ENCODE measurements around the gene SLC25A22. TPM values are rescaled to one million over a fixed set of nuclear protein-coding genes. Genes with fewer than 3 reads are reported as not detected.

SLC25A22 gene
- polyA plus RNA-seq, 1 of the 3 experiments (the other 2 are of a cell fraction), result 50.9 TPM

DNA sequence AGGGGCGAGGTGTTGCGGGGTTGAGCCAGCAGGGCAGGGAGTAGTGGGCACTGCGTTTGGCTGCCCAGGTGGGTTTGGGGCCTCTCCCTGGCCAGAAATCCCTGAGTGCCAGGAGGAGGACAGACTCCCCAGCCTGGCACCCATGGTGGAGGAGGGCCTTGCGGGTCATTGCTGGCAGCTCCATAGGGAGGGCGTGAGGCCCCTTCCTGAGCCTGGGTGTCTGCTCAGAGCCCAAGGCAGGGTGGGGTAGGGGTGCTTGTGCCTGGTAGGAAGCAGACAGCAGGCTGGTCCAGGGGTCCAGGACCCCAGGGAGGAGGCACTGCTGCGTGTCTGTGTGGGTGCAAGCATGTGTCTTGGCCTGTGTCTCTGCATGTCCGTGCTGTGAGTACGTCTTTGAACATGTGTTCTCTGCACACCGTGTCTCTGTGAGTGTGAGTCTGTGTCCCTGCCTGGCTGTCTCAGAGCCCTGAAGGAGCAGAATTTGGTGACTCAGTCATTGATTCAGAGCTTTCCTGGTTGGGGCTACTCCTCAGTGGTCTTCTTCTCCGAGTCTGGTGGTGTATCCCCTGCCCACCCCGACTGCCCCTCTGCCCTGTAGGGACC is 48.5 kb upstream of the SLC25A22 start:
- Histone ChIP-seq H3K9ac (peak overlapping the region; percentile 97; the same call in 1 of the 2 replicates), H3K27me3 (ENCODE audit: insufficient read depth) (no peaks in the 10 kb centered on the region), H4K20me1 (ENCODE audit: insufficient read depth) (peaks cover 38% of the 10 kb centered on the region), H3K79me2 (ENCODE audit: insufficient read depth) (peaks cover 63% of the 10 kb centered on the region), H2AFZ (ENCODE audit: low read depth) (no peak overlapping the region), H3K36me3 (replicated peaks in 1 of 2; ENCODE audit: control insufficient read depth in 1 of 2, insufficient read depth in 2 of 2, low read length in 1 of 2) (peaks cover 0 to 4% of the 10 kb centered on the region in 2 experiments), H3K4me2 (peak overlapping the region; percentile 100), H3K4me1 (ENCODE audit: control insufficient read depth in 1 of 2, insufficient read depth in 2 of 2, low read depth in 1 of 2, low read length in 1 of 2) (peaks cover 32 to 44% of the 10 kb centered on the region in 2 experiments; a peak in 3 of 4 replicates), H3F3A (replicated peaks; ENCODE audit: insufficient read depth) (peaks cover 22% of the 10 kb centered on the region), H3K9me2 (no peaks in the 10 kb centered on the region), H3K27ac (ENCODE audit: low read depth in 2 of 2, low read length in 1 of 2) (peak overlapping the region in 1 of 2 experiments; percentile 91; a peak in 2 of 4 replicates), H3K4me3 (ENCODE audit: low read depth in 2 of 2, low read length in 1 of 2) (peak overlapping the region in 1 of 2 experiments; percentile 100; a peak in 1 of 4 replicates), H3K9me3 (no peaks in the 10 kb centered on the region)
- DNase-seq, result no peak
- 68% methylated on average over 7 of the region's 11 CpGs for WGBS (ENCODE audit: low lambda C conversion rate)
- POLR2A ChIA-PET, result no interaction called here
- no peak for TF ChIP-seq RAD21 (IDR thresholded peaks at IDR 0.05; ENCODE audit: low read length)
- TF ChIP-seq, protein P1, sequence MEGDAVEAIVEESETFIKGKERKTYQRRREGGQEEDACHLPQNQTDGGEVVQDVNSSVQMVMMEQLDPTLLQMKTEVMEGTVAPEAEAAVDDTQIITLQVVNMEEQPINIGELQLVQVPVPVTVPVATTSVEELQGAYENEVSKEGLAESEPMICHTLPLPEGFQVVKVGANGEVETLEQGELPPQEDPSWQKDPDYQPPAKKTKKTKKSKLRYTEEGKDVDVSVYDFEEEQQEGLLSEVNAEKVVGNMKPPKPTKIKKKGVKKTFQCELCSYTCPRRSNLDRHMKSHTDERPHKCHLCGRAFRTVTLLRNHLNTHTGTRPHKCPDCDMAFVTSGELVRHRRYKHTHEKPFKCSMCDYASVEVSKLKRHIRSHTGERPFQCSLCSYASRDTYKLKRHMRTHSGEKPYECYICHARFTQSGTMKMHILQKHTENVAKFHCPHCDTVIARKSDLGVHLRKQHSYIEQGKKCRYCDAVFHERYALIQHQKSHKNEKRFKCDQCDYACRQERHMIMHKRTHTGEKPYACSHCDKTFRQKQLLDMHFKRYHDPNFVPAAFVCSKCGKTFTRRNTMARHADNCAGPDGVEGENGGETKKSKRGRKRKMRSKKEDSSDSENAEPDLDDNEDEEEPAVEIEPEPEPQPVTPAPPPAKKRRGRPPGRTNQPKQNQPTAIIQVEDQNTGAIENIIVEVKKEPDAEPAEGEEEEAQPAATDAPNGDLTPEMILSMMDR (IDR thresholded peaks at IDR 0.05), result no peak
- TF ChIP-seq USF1 (IDR thresholded peaks at IDR 0.05; ENCODE audit: borderline replicate concordance, low read depth), result no peak
- no peak for TF ChIP-seq SIN3A (IDR thresholded peaks at IDR 0.05; ENCODE audit: borderline replicate concordance, low read depth, low read length)
- TF ChIP-seq FOSL2 (IDR thresholded peaks at IDR 0.05; ENCODE audit: borderline replicate concordance, low read depth), result no peak
- TF ChIP-seq, protein P2, sequence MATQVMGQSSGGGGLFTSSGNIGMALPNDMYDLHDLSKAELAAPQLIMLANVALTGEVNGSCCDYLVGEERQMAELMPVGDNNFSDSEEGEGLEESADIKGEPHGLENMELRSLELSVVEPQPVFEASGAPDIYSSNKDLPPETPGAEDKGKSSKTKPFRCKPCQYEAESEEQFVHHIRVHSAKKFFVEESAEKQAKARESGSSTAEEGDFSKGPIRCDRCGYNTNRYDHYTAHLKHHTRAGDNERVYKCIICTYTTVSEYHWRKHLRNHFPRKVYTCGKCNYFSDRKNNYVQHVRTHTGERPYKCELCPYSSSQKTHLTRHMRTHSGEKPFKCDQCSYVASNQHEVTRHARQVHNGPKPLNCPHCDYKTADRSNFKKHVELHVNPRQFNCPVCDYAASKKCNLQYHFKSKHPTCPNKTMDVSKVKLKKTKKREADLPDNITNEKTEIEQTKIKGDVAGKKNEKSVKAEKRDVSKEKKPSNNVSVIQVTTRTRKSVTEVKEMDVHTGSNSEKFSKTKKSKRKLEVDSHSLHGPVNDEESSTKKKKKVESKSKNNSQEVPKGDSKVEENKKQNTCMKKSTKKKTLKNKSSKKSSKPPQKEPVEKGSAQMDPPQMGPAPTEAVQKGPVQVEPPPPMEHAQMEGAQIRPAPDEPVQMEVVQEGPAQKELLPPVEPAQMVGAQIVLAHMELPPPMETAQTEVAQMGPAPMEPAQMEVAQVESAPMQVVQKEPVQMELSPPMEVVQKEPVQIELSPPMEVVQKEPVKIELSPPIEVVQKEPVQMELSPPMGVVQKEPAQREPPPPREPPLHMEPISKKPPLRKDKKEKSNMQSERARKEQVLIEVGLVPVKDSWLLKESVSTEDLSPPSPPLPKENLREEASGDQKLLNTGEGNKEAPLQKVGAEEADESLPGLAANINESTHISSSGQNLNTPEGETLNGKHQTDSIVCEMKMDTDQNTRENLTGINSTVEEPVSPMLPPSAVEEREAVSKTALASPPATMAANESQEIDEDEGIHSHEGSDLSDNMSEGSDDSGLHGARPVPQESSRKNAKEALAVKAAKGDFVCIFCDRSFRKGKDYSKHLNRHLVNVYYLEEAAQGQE (IDR thresholded peaks at IDR 0.05; ENCODE audit: low read depth, low read length), result no peak
- no peak for TF ChIP-seq MEF2A (IDR thresholded peaks at IDR 0.05; ENCODE audit: borderline replicate concordance, low read depth)
- TF ChIP-seq RFX5 (IDR thresholded peaks at IDR 0.05; ENCODE audit: low read length), result no peak
- TF ChIP-seq USF2 (IDR thresholded peaks at IDR 0.05; ENCODE audit: borderline replicate concordance, low read depth, low read length), result no peak
- TF ChIP-seq NRF1 (IDR thresholded peaks at IDR 0.05; ENCODE audit: low read depth, low read length), result no peak
- TF ChIP-seq ZBTB33 (IDR thresholded peaks at IDR 0.05; ENCODE audit: borderline replicate concordance, low read depth), result no peak
- no peak for TF ChIP-seq IRF3 (IDR thresholded peaks at IDR 0.05; ENCODE audit: low read depth, low read length)
- no peak for TF ChIP-seq CHD2 (IDR thresholded peaks at IDR 0.05; ENCODE audit: low read length, partially characterized antibody)
- TF ChIP-seq YY1 (IDR thresholded peaks at IDR 0.05; ENCODE audit: low read depth), result no peak
- no peak for TF ChIP-seq RXRA (IDR thresholded peaks at IDR 0.05; ENCODE audit: borderline replicate concordance, low read depth)
- TF ChIP-seq MXI1 (IDR thresholded peaks at IDR 0.05; ENCODE audit: low read depth, low read length), result no peak
- TF ChIP-seq RCOR1 (IDR thresholded peaks at IDR 0.05; ENCODE audit: low read length), result no peak
- CTCF ChIA-PET, result interaction anchor here (0.9 to 7.5 kb wide), 9 partner anchors 9 to 204 kb away, joined by 3 to 70 read pairs (median 21); partner anchors contain the start of gene PNPLA2
